ENCODE data around the gene LIPM. TPM values are rescaled to one million over a fixed set of nuclear protein-coding genes. Genes with fewer than 3 reads are reported as not detected.

The LIPM gene
- total RNA-seq, 2 donors from 2014 or later = 0.67 to 0.83 TPM

DNA sequence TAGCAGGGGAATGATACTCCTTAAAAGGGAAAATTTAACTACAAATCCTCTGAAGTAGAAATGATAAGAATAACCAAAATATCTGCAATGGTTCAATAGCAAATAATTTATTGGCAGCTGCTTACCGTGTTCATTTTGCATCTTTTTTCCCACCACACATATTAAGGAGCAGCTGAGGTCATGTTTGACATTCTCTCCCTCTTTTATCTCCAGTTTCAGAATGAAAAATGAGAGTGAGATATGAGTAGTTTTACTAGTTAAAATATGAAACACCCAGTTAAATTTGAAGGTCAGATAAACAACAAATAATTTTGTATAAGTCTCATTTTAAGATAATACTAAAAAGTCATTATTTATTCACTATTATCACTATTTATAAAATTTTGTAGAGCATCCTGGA lies 39.6 kb upstream of the LIPM start:
- no peaks in the 10 kb centered on the region for H3K27me3 ChIP-seq
- no peak for DNase-seq (ENCODE audit: low spot score)
- no peak overlapping the region for H3K4me3 ChIP-seq
- TF ChIP-seq, protein P1, sequence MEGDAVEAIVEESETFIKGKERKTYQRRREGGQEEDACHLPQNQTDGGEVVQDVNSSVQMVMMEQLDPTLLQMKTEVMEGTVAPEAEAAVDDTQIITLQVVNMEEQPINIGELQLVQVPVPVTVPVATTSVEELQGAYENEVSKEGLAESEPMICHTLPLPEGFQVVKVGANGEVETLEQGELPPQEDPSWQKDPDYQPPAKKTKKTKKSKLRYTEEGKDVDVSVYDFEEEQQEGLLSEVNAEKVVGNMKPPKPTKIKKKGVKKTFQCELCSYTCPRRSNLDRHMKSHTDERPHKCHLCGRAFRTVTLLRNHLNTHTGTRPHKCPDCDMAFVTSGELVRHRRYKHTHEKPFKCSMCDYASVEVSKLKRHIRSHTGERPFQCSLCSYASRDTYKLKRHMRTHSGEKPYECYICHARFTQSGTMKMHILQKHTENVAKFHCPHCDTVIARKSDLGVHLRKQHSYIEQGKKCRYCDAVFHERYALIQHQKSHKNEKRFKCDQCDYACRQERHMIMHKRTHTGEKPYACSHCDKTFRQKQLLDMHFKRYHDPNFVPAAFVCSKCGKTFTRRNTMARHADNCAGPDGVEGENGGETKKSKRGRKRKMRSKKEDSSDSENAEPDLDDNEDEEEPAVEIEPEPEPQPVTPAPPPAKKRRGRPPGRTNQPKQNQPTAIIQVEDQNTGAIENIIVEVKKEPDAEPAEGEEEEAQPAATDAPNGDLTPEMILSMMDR (IDR thresholded peaks at IDR 0.05) = no peak
- H3K4me1 ChIP-seq = no peaks in the 10 kb centered on the region
- H3K27ac ChIP-seq = no peak overlapping the region
- H3K9me3 ChIP-seq = no peaks in the 10 kb centered on the region
- H3K36me3 ChIP-seq = no peaks in the 10 kb centered on the region

DNA sequence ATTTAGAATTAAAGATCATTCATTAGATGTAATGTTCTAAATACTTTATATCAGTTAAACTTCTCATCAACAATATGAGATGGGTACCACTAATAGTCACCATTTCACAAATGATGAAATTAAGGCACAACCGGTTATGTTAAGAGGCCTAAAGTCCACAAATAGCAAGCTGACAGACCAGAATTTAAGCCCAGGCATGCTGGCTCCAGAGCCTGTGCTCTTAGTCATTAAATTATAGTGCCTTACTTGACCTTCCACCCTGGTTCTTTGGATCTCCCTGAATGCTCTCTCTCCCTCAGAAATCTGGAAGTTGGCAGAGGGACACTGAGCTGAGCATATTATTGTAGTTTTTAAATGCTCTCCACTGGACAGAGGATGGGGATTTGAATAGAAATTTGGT lies 39.1 kb upstream of the LIPM start:
- no peak for DNase-seq (ENCODE audit: low spot score)
- TF ChIP-seq, protein P1 (IDR thresholded peaks at IDR 0.05) = no peak
- Histone ChIP-seq H3K27me3 (no peaks in the 10 kb centered on the region), H3K4me3 (no peak overlapping the region), H3K36me3 (no peaks in the 10 kb centered on the region), H3K4me1 (no peaks in the 10 kb centered on the region), H3K27ac (no peak overlapping the region), H3K9me3 (no peaks in the 10 kb centered on the region)

- no peak overlapping the region for H3K4me3 ChIP-seq
- no peaks in the 10 kb centered on the region for H3K36me3 ChIP-seq
- H3K4me1 ChIP-seq = no peaks in the 10 kb centered on the region
- no peaks in the 10 kb centered on the region for H3K27me3 ChIP-seq
- no peak overlapping the region for H3K27ac ChIP-seq
- DNase-seq (ENCODE audit: low spot score) = no peak
- TF ChIP-seq, protein P1 (IDR thresholded peaks at IDR 0.05) = no peak
- no peaks in the 10 kb centered on the region for H3K9me3 ChIP-seq
Observed at GRCh38 chr10:88764110-88764509, 38.4 kb upstream of the LIPM start.

GRCh38 chr10:88765816-88766215 lies 36.7 kb upstream of the LIPM start:
- Histone ChIP-seq H3K4me3 (no peak overlapping the region), H3K27me3 (no peaks in the 10 kb centered on the region), H3K36me3 (no peaks in the 10 kb centered on the region), H3K27ac (no peak overlapping the region), H3K9me3 (no peaks in the 10 kb centered on the region), H3K4me1 (no peaks in the 10 kb centered on the region)
- no peak for DNase-seq (ENCODE audit: low spot score)
- TF ChIP-seq, protein P1 (IDR thresholded peaks at IDR 0.05) = no peak

- H3K36me3 ChIP-seq = no peaks in the 10 kb centered on the region
- H3K4me3 ChIP-seq = no peak overlapping the region
- TF ChIP-seq, protein P1 (IDR thresholded peaks at IDR 0.05) = no peak
- H3K4me1 ChIP-seq = no peaks in the 10 kb centered on the region
- no peaks in the 10 kb centered on the region for H3K27me3 ChIP-seq
- no peak overlapping the region for H3K27ac ChIP-seq
- H3K9me3 ChIP-seq = peaks cover 0 to 12% of the 10 kb centered on the region in 2 donors
- DNase-seq (ENCODE audit: low spot score) = no peak
Observed at GRCh38 chr10:88769384-88769783, 33.1 kb upstream of the LIPM start.

DNA sequence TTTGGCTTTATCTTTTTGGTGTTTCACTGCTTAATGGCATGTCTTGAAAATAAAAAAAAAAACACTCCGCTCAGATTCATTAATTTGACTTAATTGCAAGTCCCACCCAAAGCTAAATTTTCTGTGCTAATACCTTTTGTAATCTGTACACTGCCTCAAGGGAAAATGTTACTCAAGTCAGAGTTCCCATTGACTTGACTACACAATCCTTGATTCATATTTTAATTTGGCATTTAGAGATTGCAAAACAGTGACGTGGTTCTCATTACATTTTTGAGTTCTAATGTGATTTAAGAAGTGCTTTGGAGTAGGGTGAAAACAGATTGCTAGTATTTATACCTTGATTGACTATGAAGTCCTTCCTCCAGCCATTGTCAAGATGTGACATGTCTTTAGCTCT lies 21.3 kb upstream of the LIPM start:
- DNase-seq (ENCODE audit: low spot score) = no peak
- H3K4me3 ChIP-seq = no peak overlapping the region
- H3K36me3 ChIP-seq = no peaks in the 10 kb centered on the region
- no peaks in the 10 kb centered on the region for H3K4me1 ChIP-seq
- TF ChIP-seq, protein P1 (IDR thresholded peaks at IDR 0.05) = no peak
- H3K27ac ChIP-seq = no peak overlapping the region
- H3K27me3 ChIP-seq = no peaks in the 10 kb centered on the region
- H3K9me3 ChIP-seq = no peaks in the 10 kb centered on the region

Data from right atrium auricular region (tissue), 2 donors.